ENCODE results near the gene DMXL2. TPM values are rescaled to one million over a fixed set of nuclear protein-coding genes. Genes with fewer than 3 reads are reported as not detected.

The DMXL2 gene
- total RNA-seq, 2 experiments from 2014 or later, result 4.2 to 4.8 TPM

DNA sequence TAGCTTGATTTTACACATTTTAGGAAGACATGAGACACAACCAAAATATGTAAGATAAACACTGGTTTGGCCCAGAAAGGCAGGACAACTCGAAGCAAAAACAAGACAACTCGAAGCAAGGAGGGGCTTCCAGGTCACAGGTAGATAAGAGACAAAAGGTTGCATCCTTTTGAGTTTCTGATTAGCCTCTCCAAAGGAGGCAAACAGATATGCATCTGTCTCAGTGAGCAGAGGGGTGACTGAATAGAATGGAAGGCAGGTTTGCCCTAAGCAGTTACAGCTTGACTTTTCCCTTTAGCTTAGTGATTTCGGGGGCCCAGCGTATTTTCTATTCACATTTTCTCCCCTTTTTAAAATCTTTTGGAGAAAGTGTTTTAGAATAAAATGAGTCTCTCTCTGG, 206.4 kb downstream of the DMXL2 start:
- CTCF ChIA-PET, result interaction anchor here (0.9 to 1.1 kb wide), 2 partner anchors 9 to 14 kb away, joined by 3 read pairs; no protein-coding TSS in a partner anchor
- DNase-seq, result no peak
- no peak overlapping the region for H3K4me3 Mint-ChIP-seq

GRCh38 chr15:51414256-51414860, 208.2 kb downstream of the DMXL2 start:
- ChIA-PET CTCF (no interaction called here), POLR2A (no interaction called here)
- ATAC-seq (no peak), DNase-seq (no peak)
- TF ChIP-seq, protein P1, sequence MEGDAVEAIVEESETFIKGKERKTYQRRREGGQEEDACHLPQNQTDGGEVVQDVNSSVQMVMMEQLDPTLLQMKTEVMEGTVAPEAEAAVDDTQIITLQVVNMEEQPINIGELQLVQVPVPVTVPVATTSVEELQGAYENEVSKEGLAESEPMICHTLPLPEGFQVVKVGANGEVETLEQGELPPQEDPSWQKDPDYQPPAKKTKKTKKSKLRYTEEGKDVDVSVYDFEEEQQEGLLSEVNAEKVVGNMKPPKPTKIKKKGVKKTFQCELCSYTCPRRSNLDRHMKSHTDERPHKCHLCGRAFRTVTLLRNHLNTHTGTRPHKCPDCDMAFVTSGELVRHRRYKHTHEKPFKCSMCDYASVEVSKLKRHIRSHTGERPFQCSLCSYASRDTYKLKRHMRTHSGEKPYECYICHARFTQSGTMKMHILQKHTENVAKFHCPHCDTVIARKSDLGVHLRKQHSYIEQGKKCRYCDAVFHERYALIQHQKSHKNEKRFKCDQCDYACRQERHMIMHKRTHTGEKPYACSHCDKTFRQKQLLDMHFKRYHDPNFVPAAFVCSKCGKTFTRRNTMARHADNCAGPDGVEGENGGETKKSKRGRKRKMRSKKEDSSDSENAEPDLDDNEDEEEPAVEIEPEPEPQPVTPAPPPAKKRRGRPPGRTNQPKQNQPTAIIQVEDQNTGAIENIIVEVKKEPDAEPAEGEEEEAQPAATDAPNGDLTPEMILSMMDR (IDR thresholded peaks at IDR 0.05), result no peak
- Mint-ChIP-seq H3K27me3 (peaks cover 4% of the 10 kb centered on the region), H3K27ac (no peak overlapping the region), H3K4me1 (ENCODE audit: low read depth) (no peaks in the 10 kb centered on the region), H3K36me3 (ENCODE audit: low read depth) (no peaks in the 10 kb centered on the region), H3K4me3 (no peak overlapping the region), H3K9me3 (no peaks in the 10 kb centered on the region)
- intact Hi-C loops (cut with micrococcal nuclease), result no loop called here

More for the DNA sequence above, 206.4 kb downstream of the DMXL2 start:
- Mint-ChIP-seq H3K27ac (no peak overlapping the region), H3K4me1 (ENCODE audit: low read depth) (no peaks in the 10 kb centered on the region), H3K9me3 (no peaks in the 10 kb centered on the region), H3K27me3 (no peaks in the 10 kb centered on the region), H3K36me3 (ENCODE audit: low read depth) (no peaks in the 10 kb centered on the region)
- POLR2A ChIA-PET, result no interaction called here
- TF ChIP-seq, protein P1 (IDR thresholded peaks at IDR 0.05), result no peak
- no peak for ATAC-seq
- intact Hi-C loops (cut with micrococcal nuclease), result no loop called here

DNA sequence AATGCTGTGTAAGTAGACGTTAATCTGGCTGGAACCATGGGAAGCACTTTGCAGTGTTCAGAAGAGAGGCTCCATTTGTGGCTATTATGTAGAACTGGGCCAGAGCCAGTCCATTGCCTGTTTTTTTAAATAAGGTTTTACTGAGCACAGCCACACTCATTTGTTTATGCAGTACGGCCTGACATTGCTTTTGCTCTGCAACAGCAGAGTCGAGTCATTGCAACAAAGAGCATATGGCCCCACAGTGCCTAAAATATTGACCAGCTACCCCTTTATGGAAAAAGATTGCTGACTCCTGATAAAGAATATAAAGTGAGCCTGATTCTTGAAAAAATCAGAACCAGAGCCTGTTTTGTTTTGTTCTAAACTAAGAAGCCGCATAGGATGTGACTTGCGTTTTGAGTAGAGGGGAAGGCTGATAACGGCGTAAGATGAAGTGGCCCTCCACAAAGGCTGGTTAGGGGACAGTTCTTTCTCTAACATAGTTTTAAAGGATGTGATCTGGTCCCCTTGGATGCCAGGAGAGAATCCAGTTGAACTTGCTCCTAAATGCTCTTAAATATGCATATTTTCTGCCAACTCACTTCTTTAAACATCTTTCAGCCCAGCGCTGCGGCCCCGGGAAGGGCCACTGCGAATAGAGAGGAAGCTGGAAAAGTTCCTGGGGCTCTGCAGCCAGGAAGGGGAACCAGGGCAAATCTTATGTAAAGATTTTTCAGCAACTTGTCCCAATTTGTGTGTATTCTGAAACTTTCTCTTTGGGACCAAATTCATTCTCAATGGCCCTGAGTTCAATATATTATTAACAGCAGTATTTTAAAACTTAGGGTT, 216.7 kb downstream of the DMXL2 start:
- ChIA-PET POLR2A (no interaction called here), CTCF (interaction anchor here (1.6 kb wide), 1 partner anchor 10 kb away, joined by 3 read pairs; no protein-coding TSS in a partner anchor)
- no peaks in the 10 kb centered on the region for H3K9me3 Mint-ChIP-seq
- intact Hi-C loops (cut with micrococcal nuclease), result no loop called here
- no peak for ATAC-seq
- no peak overlapping the region for H3K4me3 Mint-ChIP-seq
- no peak for DNase-seq
- TF ChIP-seq, protein P1 (IDR thresholded peaks at IDR 0.05), result no peak
- no peaks in the 10 kb centered on the region for H3K4me1 Mint-ChIP-seq (ENCODE audit: low read depth)
- H3K27ac Mint-ChIP-seq, result no peak overlapping the region
- H3K36me3 Mint-ChIP-seq (ENCODE audit: low read depth), result no peaks in the 10 kb centered on the region
- peaks cover 23% of the 10 kb centered on the region for H3K27me3 Mint-ChIP-seq

GRCh38 chr15:51403946-51404695, 218.4 kb downstream of the DMXL2 start:
- intact Hi-C loops (cut with micrococcal nuclease), result no loop called here

More at GRCh38 chr15:51403946-51404695, 218.4 kb downstream of the DMXL2 start:
- H3K4me1 Mint-ChIP-seq (ENCODE audit: low read depth), result no peaks in the 10 kb centered on the region
- H3K4me3 Mint-ChIP-seq, result no peak overlapping the region
- peaks cover 20% of the 10 kb centered on the region for H3K27me3 Mint-ChIP-seq
- TF ChIP-seq, protein P1 (IDR thresholded peaks at IDR 0.05), result no peak
- H3K9me3 Mint-ChIP-seq, result no peaks in the 10 kb centered on the region
- CTCF ChIA-PET, result interaction anchor here (1.3 to 1.5 kb wide), 3 partner anchors 7 to 242 kb away, joined by 3 to 5 read pairs (median 4); no protein-coding TSS in a partner anchor
- ATAC-seq, result no peak
- POLR2A ChIA-PET, result no interaction called here
- no peak for DNase-seq
- no peaks in the 10 kb centered on the region for H3K36me3 Mint-ChIP-seq (ENCODE audit: low read depth)
- H3K27ac Mint-ChIP-seq, result no peak overlapping the region

All from activated CD8-positive, alpha-beta T cell treated with anti-CD3 and anti-CD28 coated beads for 36 hours (primary cell).